ENCODE results near the gene PRODH. TPM values are rescaled to one million over a fixed set of nuclear protein-coding genes. Genes with fewer than 3 reads are reported as not detected.
"Not testable (repeated sequence)": the region's sequence is repeated elsewhere in the genome, so short reads cannot be mapped to it uniquely, and the experiment has no call there.

The PRODH gene
- total RNA-seq, 1 donor from 2014 or later = 0.43 TPM

GRCh38 chr22:18968011-18968749, 32.1 kb upstream of the PRODH start:
- peak; percentile 44 for DNase-seq (ENCODE audit: low read depth)

GRCh38 chr22:18967391-18968010, 31.4 kb upstream of the PRODH start:
- peak; percentile 87 for DNase-seq (ENCODE audit: low read depth)

- peak; percentile 90 for DNase-seq (ENCODE audit: low read depth)
Observed at GRCh38 chr22:18966748-18967147, 30.7 kb upstream of the PRODH start.

GRCh38 chr22:18965526-18966421, 29.7 kb upstream of the PRODH start:
- DNase-seq (ENCODE audit: low read depth) = no peak

GRCh38 chr22:18964501-18965265, 28.6 kb upstream of the PRODH start:
- not testable (repeated sequence) for DNase-seq (ENCODE audit: low read depth)

- not testable (repeated sequence) for DNase-seq (ENCODE audit: low read depth)
Observed at GRCh38 chr22:18964051-18964450, 28.0 kb upstream of the PRODH start.

- no peak for DNase-seq (ENCODE audit: low read depth)
Observed at GRCh38 chr22:18962308-18962635, 26.2 kb upstream of the PRODH start.

GRCh38 chr22:18961632-18962307, 25.7 kb upstream of the PRODH start:
- not testable (repeated sequence) for DNase-seq (ENCODE audit: low read depth)

GRCh38 chr22:18961201-18961600, 25.1 kb upstream of the PRODH start:
- not testable (repeated sequence) for DNase-seq (ENCODE audit: low read depth)

- DNase-seq (ENCODE audit: low read depth) = not testable (repeated sequence)
Observed at GRCh38 chr22:18960166-18960820, 24.2 kb upstream of the PRODH start.

- peak; percentile 27 for DNase-seq (ENCODE audit: low read depth)
Observed at GRCh38 chr22:18959741-18960140, 23.6 kb upstream of the PRODH start.

GRCh38 chr22:18959266-18959665, 23.2 kb upstream of the PRODH start:
- DNase-seq (ENCODE audit: low read depth) = not testable (repeated sequence)

GRCh38 chr22:18958738-18959137, 22.6 kb upstream of the PRODH start:
- DNase-seq (ENCODE audit: low read depth) = peak; percentile 44

- DNase-seq (ENCODE audit: low read depth) = not testable (repeated sequence)
Observed at GRCh38 chr22:18958321-18958705, 22.2 kb upstream of the PRODH start.

GRCh38 chr22:18957621-18958320, 21.7 kb upstream of the PRODH start:
- DNase-seq (ENCODE audit: low read depth) = not testable (repeated sequence)

- not testable (repeated sequence) for DNase-seq (ENCODE audit: low read depth)
Observed at GRCh38 chr22:18956956-18957355, 20.9 kb upstream of the PRODH start.

- not testable (repeated sequence) for DNase-seq (ENCODE audit: low read depth)
Observed at GRCh38 chr22:18956121-18956895, 20.2 kb upstream of the PRODH start.

GRCh38 chr22:18955696-18956095, 19.6 kb upstream of the PRODH start:
- DNase-seq (ENCODE audit: low read depth) = no peak

Data from myocyte (in vitro differentiated cells).